ENCODE results near the gene FAM222A.

FAM222A gene

GRCh38 chr12:109724321-109724892 is 10.8 kb downstream of the FAM222A start:
- no peak for DNase-seq (ENCODE audit: low read depth in 2 of 3, low spot score in 1 of 3)

- DNase-seq (ENCODE audit: low read depth in 2 of 3, low spot score in 1 of 3): no peak
These were observed 11.9 kb downstream of the FAM222A start for GRCh38 chr12:109725321-109726105.

- no peak for DNase-seq (ENCODE audit: low read depth in 2 of 3, low spot score in 1 of 3)
These were observed 12.5 kb downstream of the FAM222A start for GRCh38 chr12:109726106-109726497.

- DNase-seq (ENCODE audit: low read depth in 2 of 3, low spot score in 1 of 3): no peak
These were observed 12.9 kb downstream of the FAM222A start for GRCh38 chr12:109726511-109727038.

- DNase-seq (ENCODE audit: low read depth in 2 of 3, low spot score in 1 of 3): no peak
These were observed 13.6 kb downstream of the FAM222A start for GRCh38 chr12:109727039-109727723.

GRCh38 chr12:109727746-109728726 is 14.4 kb downstream of the FAM222A start:
- no peak for DNase-seq (ENCODE audit: low read depth in 2 of 3, low spot score in 1 of 3)

- DNase-seq (ENCODE audit: low read depth in 2 of 3, low spot score in 1 of 3): no peak
These were observed 15.3 kb downstream of the FAM222A start for GRCh38 chr12:109728921-109729320.

- DNase-seq (ENCODE audit: low read depth in 2 of 3, low spot score in 1 of 3): no peak
These were observed 15.8 kb downstream of the FAM222A start for GRCh38 chr12:109729371-109729781.

GRCh38 chr12:109729801-109730200 is 16.2 kb downstream of the FAM222A start:
- DNase-seq (ENCODE audit: low read depth in 2 of 3, low spot score in 1 of 3): no peak

- DNase-seq (ENCODE audit: low read depth in 2 of 3, low spot score in 1 of 3): no peak
These were observed 16.9 kb downstream of the FAM222A start for GRCh38 chr12:109730306-109731145.

GRCh38 chr12:109731231-109731731 is 17.7 kb downstream of the FAM222A start:
- no peak for DNase-seq (ENCODE audit: low read depth in 2 of 3, low spot score in 1 of 3)

- no peak for DNase-seq (ENCODE audit: low read depth in 2 of 3, low spot score in 1 of 3)
These were observed 18.2 kb downstream of the FAM222A start for GRCh38 chr12:109731806-109732205.

GRCh38 chr12:109732321-109733305 is 19.0 kb downstream of the FAM222A start:
- DNase-seq (ENCODE audit: low read depth in 2 of 3, low spot score in 1 of 3): no peak

- no peak for DNase-seq (ENCODE audit: low read depth in 2 of 3, low spot score in 1 of 3)
These were observed 20.8 kb downstream of the FAM222A start for GRCh38 chr12:109734219-109735000.

- no peak for DNase-seq (ENCODE audit: low read depth in 2 of 3, low spot score in 1 of 3)
These were observed 21.5 kb downstream of the FAM222A start for GRCh38 chr12:109735051-109735521.

- no peak for DNase-seq (ENCODE audit: low read depth in 2 of 3, low spot score in 1 of 3)
These were observed 22.4 kb downstream of the FAM222A start for GRCh38 chr12:109735825-109736551.

GRCh38 chr12:109736552-109737108 is 23.0 kb downstream of the FAM222A start:
- no peak for DNase-seq (ENCODE audit: low read depth in 2 of 3, low spot score in 1 of 3)

Measured in stimulated activated CD4-positive, alpha-beta T cell treated with anti-CD3 and anti-CD28 coated beads, Interleukin-12 subunit alpha, Interleukin-12 subunit beta, amount 100 ng/mL, for 48 hours (primary cell).